Epithelial cell of proximal tubule (primary cell): ENCODE results near the gene SUDS3. TPM values are rescaled to one million over a fixed set of nuclear protein-coding genes. Genes with fewer than 3 reads are reported as not detected.

ENCODE experiments used
- DNase-seq: peaks from one replicate; pipeline ENCODE4 v3.0.0-alpha.2; 2011; ENCODE audit warnings: low read depth
- H3K4me3 ChIP-seq: 2 replicates; pipeline ENCODE4 v1.5.1; 2011; ENCODE audit warnings: low read depth, mild to moderate bottlenecking, low read length
- CTCF ChIP-seq: conservative IDR thresholded peaks from 2 replicates; pipeline ENCODE4 v1.5.1; 2012; ENCODE audit warnings: low read depth, mild to moderate bottlenecking, low read length
- total RNA-seq: library from RNA; depleted of rRNA; stranded (reverse); fragments of >200 nt; gene quantifications from 2 replicates; pipeline ENCODE4 v1.2.3, GENCODE V29; 2015

The SUDS3 gene, protein sequence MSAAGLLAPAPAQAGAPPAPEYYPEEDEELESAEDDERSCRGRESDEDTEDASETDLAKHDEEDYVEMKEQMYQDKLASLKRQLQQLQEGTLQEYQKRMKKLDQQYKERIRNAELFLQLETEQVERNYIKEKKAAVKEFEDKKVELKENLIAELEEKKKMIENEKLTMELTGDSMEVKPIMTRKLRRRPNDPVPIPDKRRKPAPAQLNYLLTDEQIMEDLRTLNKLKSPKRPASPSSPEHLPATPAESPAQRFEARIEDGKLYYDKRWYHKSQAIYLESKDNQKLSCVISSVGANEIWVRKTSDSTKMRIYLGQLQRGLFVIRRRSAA
- 25.9 and 27.3 TPM in 2 replicates for total RNA-seq

GRCh38 chr12:118376089-118377020, at the start of gene SUDS3:
Gene SUDS3 (plus strand): TSS chr12:118376555. CDS start chr12:118376692, 137 bp downstream.
- peak; percentile 95 for TF ChIP-seq CTCF
- DNase-seq = no peak
- peak within 1 kb of the TSS; percentile 83 for H3K4me3 ChIP-seq

- no peak for TF ChIP-seq CTCF
- no peak overlapping the region for H3K4me3 ChIP-seq
- DNase-seq = no peak
Observed at GRCh38 chr12:118326991-118327390, 49.4 kb upstream of the SUDS3 start.

DNA sequence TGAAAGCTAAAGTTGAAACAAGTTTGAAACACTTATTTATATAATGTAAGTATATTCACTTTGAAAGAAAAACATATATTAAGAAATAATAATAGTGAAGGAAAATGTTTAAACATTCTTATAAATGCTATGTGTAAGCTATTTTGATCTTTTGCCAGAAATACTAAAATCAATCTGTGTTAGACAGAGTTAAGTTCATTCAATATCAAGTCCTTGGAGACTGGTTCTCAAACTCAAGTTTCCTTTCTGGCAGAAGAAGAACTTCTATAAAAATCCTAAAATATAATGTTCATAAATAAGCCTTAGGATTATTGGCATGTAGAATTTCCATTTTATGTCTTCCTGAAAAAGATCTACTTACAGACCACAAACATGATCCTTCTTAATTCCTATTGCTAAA, 49.0 kb upstream of the SUDS3 start:
- no peak overlapping the region for H3K4me3 ChIP-seq
- no peak for DNase-seq
- TF ChIP-seq CTCF = no peak

GRCh38 chr12:118328486-118329330, 47.6 kb upstream of the SUDS3 start:
- no peak for DNase-seq
- no peak overlapping the region for H3K4me3 ChIP-seq
- TF ChIP-seq CTCF = no peak

DNA sequence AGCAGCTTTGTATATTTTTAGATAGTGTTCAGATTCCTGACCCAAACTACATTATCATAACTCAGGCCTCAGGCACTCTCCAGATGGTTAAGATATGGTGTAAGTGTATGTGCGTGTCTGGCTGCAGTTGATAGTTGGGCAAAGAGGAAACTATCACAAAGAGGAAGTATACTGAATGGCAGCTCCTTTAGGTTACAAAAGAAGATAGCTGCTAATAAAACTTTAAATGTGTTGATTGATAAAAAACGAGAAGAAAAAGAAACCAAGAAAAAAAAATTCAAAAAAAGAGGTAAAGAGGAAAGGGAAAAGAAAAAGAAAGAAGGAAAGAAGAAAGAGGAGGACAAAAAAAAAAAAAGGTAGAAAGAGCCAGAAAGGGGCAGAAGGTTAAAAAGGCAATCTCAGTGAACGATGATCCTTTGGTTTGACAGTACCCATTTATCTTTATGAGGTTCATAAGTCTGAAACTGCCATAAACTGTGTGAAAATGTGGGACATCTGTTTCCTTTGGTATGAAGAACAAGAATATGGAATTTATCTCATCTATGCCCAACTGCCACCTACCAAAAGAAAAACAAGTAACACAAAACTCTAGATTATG, 45.8 kb upstream of the SUDS3 start:
- no peak overlapping the region for H3K4me3 ChIP-seq
- TF ChIP-seq CTCF = no peak
- DNase-seq = no peak

- TF ChIP-seq CTCF = no peak
- no peak for DNase-seq
- H3K4me3 ChIP-seq = no peak overlapping the region
Observed at GRCh38 chr12:118332511-118332910, 43.8 kb upstream of the SUDS3 start.
